IPS-20b (cell line): ENCODE results near the gene IZUMO2.
"Not testable (repeated sequence)": the region's sequence is repeated elsewhere in the genome, so short reads cannot be mapped to it uniquely, and the experiment has no call there.

ENCODE experiments used
- H3K27ac ChIP-seq: one replicate; pipeline ENCODE4 v1.5.1; 2013; ENCODE audit warnings: low read length
- H3K27me3 ChIP-seq: 2 replicates; pipeline ENCODE4 v1.6.1; 2013; ENCODE audit warnings: mild to moderate bottlenecking, low read length, inconsistent platforms; ENCODE audit not compliant: insufficient read depth
- H3K36me3 ChIP-seq: 2 replicates; pipeline ENCODE4 v1.6.1; 2013; ENCODE audit warnings: low read depth, mild to moderate bottlenecking, inconsistent platforms, low read length, moderate library complexity; ENCODE audit not compliant: insufficient read depth
- H3K4me1 ChIP-seq: 2 replicates; pipeline ENCODE4 v1.6.1; 2013; ENCODE audit warnings: mild to moderate bottlenecking, control low read depth, inconsistent platforms, low read length, moderate library complexity; ENCODE audit not compliant: insufficient read depth
- H3K4me3 ChIP-seq: 2 replicates; pipeline ENCODE4 v1.5.1; 2013; ENCODE audit warnings: mild to moderate bottlenecking, low read length, inconsistent platforms
- H3K9ac ChIP-seq: 2 replicates; pipeline ENCODE4 v1.6.1; 2013; ENCODE audit warnings: low read depth, mild to moderate bottlenecking, inconsistent platforms, low read length, moderate library complexity
- H3K9me3 ChIP-seq: 2 replicates; pipeline ENCODE4 v1.6.1; 2013; ENCODE audit warnings: mild to moderate bottlenecking, low read depth, low read length, inconsistent platforms; ENCODE audit not compliant: insufficient read depth

The IZUMO2 gene

DNA sequence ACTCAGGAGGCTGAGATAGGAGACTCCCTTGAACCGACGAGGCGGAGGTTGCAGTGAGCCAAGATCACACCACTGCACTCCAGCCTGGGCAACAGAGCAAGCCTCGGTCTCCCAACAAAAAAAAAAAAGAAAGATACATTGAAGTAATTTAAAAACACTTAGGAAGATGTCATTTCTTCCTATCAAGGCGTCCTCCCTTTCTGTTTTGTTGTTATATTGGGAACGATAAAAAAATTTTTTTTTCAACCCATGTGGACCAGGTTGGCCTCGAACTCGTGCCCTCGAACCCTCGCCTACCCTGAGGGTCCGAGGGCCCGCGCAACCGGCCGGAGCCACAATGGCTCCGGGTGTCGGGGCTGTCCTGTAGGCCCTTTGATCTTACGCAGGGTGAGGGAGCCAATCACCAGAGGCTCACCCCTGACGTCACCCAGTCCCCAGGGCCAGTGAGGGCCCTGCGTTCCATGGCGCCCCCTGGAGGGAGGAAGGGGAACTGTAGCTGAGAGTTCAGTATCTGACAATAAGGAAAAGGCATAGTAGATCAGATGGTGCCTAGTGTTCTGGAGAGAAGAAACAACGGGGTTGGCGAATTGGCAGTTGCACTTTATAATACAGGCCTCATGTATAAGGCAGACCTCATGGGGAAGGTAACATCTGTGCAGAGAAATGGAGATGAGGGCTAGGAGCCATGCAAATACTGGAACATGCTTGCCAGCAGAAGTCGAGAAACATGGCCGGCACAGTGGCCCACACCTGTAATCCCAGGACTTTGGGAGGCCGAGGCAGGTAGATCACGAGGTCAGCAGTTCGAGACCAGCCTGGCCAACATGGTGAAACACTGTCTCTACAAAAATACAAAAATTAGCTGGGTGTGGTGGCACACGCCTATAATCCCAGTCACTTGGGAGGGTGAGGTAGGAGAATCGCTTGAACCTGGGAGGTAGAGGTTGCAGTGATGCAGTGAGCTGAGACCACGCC lies 29.3 kb downstream of the IZUMO2 start:
- H3K27ac ChIP-seq, H3K4me3 ChIP-seq, H3K27me3 ChIP-seq, H3K9ac ChIP-seq, H3K4me1 ChIP-seq, H3K36me3 ChIP-seq: not testable (repeated sequence)
- H3K9me3 ChIP-seq = peaks cover 33% of the 10 kb centered on the region

GRCh38 chr19:50104012-50104411 lies 59.1 kb downstream of the IZUMO2 start:
- H3K9ac ChIP-seq = not testable (repeated sequence)

GRCh38 chr19:50103405-50103804 lies 59.7 kb downstream of the IZUMO2 start:
- H3K4me3 ChIP-seq, H3K4me1 ChIP-seq, H3K36me3 ChIP-seq, H3K27me3 ChIP-seq, H3K9ac ChIP-seq, H3K27ac ChIP-seq: not testable (repeated sequence)
- peaks cover 11% of the 10 kb centered on the region for H3K9me3 ChIP-seq

More at GRCh38 chr19:50104012-50104411, 59.1 kb downstream of the IZUMO2 start:
- H3K36me3 ChIP-seq, H3K4me3 ChIP-seq, H3K9me3 ChIP-seq, H3K27ac ChIP-seq, H3K4me1 ChIP-seq, H3K27me3 ChIP-seq: not testable (repeated sequence)
